HG02798 (cell line): ENCODE data around the gene TELO2.
"Not testable (repeated sequence)": the region's sequence is repeated elsewhere in the genome, so short reads cannot be mapped to it uniquely, and the experiment has no call there.

Source experiments
- ATAC-seq: cut with Tn5 transposase; IDR thresholded peaks from one replicate; pipeline ENCODE4 v1.9.1; 2021; ENCODE audit warnings: mild to moderate bottlenecking; ENCODE audit not compliant: unreplicated experiment, poor library complexity

TELO2 gene

DNA sequence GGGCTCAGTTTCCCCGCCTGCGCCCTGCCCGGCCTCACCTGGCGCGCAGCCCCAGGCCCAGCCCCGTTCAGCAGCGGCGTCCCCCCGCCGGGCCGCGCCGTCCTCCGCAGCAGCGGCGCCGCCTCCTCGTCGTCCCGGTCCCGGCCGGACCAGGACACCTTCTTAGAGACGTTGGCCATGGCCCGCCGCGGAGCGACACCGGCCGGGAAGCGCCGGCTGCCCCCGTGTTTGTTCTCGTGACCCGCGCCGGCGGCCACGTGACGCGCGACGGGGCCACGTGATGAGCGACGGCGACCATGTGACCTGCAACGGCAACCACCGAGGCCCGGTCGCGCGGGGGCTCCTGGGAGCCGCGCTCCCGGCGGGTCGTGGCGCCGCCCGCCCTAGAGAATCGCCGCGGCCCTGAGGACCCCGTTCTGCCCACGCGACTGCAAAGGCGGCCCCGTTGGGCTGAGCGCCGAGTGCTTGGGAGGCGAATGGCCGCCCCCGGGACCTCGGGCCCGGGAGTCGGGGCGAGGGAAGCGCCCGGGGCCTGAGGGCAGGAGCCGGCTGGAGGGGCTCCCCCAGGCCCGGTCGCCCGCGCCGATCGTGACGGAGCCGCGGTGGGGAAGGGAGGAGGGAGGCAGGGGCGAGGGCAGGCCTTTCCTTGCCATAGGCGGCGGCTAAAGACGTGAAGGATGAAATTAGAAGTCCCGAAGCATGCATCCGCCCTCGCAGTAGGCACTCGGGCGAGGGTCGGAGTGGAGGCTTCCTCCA is 18.2 kb upstream of the TELO2 start, which contains the start of gene CLCN7:
TSS of gene CLCN7 (minus strand) at position 233 of the 756 bp plus-strand sequence. CDS start at position 179, 54 bp downstream.
- peak; percentile 87 for ATAC-seq

DNA sequence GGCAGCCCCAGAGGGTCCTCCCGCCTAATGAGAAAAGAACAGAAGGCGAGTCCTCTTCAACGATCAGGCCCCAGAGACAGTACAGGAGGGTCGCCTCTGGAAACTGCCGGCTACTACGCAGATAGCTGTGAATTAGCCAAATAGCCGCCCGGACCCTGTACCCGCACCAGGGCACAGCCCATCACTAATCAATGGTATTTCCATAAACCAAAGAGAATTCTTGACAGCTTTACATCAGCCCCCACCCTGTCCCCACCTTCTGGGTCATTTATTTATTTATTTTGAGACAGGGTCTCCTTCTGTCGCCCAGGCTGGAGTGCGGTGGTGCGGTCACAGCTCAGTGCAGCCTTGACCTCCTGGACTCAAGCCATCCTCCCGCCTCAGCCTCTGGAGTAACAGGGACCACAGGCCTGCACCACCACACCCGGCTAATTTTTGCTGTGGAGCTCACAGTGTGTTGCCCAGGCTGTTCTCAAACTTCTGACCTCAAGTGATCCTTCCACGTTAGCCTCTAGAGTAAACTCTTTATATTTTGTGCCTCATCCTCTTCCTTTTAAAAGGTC is 17.5 kb upstream of the TELO2 start:
- no peak for ATAC-seq

DNA sequence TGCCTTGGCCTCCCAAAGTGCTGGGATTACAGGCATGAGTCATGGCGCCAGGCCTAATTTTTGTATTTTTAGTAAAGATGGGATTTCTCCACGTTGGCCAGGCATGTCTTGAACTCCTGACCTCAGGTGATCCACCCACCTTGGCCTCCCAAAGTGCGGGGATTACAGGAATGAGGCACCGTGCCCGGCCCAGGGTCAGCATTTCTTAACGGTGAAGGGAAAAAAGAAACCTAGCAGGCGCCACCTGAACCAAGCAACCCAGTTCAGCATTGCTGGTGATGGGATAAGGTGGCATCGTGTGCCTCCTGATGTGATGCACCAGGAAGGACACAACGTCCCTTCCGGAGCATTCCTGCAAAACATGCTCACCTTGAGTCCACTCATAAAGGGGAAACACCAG is 16.1 kb upstream of the TELO2 start:
- ATAC-seq: no peak

DNA sequence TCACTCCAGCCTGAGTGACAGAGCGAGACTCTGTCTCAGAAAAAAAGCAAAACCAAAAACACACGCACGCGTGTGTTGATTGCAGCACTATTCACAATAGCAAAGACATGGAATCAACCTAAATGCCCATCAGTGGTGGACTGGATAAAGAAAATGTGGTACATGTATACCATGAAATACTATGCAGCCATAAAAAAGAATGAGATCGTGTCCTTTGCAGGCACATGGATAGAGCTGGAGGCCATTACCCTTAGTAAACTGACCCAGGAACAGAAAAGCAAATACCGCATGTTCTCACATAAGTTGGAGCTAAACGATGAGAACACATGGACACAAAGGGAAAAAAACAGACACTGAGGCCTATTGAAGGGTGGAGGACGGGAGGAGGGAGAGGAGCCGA is 14.2 kb upstream of the TELO2 start:
- ATAC-seq: not testable (repeated sequence)

DNA sequence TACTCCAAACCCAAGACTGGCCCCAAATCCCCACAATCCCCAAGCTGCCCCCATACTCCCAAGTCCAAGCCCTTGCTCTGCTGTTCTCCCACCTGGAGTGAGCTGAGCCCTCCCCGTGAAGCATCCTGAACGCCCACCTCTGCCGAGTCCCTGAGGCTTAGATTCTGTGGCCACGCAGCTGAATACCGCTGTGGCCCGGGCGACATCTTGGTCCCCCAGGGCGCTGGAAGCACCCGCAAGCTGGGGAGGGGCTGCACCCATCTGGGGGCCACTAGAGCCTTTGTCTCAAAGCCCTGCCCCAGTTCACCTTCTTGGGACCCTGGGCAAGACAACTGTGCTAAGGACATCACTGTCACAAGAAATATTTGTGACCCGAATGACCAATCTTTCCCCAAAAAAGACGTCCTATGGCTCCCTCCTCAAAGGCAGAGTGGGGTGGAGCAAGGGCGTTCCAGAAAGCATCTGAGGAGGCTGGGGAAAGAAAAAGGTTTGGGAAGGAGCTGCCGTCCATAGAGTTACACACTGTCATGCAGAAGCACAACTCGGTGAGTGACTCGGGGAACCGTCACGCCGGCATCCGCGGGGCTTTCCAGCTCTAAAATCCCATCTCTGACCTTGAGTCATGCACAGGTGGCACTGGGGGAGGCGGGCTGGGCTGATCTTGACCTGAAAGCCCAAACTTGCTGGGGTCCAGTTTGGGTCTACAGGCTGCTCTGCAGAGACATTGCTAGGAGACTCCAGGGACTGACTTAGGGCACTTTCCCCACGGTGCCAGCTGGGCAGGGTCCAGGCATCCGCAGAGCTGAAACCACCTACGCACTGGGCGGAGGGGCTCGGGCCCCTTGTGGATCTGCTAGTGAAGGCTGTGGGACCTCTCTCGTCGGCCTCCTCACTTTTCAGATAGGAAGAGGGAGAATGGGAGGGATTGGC is 11.0 kb upstream of the TELO2 start:
- ATAC-seq: no peak

DNA sequence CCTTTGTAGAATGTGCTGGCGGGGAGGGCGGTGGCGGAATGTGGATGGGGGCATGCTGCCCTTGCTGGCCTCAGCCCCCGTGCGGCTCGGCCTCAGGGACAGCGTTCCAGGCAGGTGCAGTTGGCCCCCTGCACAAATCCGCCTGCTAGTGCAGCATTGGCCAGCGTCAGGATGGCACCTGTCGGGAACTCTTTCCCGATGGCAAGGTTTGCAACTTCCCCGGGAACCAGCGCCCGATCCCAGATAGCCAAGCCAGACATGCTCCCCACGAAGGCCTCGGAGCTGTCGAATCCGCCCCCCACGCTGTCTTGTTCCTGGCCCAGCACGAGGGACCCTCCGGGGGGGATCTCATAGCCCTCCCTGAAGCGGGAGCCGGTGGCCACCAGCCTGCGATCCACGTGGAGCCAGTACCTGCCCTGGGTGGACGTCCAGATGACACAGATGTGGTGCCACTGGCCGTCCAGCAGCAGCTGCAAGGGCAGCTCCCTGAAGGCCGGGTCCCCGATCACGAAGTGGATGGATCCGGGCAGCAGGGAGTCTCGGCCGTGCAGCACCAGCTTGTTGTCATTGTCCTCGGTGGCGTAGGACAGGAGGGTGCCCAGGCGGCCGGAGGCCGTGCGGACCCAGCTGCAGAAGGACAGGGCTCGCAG is 7.2 kb upstream of the TELO2 start:
- ATAC-seq: no peak

DNA sequence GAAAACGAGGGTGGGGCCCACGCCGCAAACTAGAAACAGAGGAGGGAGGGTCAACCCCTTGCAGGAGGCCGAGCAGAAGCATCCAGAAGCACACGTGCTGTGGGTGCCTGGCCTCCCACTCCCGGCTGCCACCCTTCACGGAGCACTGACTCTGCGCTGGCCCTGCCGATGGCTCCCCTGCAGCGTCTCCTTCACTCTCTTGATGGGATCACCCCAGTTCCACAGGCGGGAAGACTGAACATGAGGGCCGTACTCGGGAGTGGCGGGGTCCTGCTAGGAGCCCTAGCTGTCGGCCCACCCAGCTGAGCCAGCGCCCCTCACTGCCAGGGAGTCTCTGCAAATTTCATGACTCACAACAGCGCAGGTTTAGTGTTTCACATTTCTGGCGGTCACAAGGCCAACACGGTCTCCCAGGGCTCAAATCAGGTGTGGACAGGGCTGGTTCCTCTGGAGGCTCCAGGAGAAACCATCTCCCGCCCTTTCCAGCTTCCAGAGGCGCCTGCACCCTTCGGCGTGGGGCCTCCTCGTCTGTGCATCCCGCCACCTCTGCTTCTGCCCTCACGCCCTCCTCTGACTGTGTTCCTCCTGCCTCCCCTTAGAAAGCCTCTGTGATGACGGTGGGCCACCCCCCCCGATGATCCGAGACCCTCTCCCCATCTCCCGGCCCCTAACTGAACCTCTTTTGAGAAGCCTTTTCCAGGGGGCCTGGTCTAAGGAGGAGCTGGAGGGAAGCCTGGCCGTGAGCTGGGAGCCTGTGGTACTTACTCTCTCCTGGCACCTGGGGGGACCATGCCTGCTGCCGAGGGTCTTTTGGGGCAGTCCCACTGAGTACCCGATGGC is 6.4 kb upstream of the TELO2 start:
- no peak for ATAC-seq

DNA sequence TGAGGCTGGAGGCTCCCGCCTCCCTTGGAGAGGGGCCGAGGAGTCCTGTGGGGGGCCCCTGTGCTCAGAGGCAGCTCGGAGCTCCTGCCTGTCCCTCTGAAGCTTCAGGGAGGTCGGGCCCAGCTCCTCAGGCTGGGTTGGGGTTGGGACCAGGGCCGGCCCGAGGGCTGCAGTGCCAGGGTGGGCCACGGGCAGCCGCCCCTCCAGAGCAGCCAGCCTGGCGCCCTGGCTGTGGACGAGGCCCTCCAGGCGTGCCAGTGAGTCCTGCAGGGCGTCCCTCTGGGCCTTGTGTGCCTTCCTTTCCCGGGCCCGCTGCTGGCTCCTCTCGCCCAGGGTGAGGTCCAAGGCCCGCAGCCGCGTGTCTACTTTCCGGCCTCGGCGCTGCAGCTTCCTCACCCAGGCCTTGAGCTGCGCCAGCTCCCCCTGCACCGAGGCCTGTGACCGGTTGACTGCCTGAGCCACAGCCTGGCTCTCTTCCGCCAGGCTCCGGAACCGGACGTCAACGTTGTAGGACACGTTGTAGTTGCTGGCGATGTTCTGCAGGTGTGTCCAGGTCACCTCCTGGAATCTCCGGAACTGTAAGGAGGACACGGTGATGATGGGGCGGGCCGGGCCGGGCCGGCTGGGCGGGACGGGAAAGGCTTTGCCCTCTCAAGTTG is 5.6 kb upstream of the TELO2 start:
- ATAC-seq: no peak

DNA sequence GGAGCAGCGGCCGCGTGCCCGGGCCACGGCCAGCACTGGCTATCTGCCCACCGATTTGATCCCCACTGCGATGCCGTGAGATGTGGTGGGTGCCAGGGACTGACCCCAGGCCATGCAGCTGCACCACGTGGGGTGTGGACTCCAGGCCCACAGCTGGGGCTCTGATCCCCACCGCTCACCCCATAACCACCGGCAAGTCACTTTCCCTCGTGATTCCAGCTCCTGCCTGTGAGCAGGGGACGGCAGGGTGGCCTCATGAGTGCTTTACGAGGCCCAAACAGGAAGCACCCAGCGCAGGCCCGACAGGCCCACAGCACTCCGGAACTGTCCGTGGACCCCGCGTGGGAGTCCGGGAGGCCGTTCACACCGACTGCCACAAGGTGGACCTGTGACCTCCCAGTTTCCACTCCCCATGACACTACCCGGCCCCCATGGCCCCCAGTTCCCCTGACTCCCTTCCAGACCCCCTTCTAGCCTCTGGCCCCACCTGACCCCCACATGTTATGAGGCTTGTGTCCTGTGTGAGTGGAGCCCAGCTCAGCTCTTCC is 5.0 kb upstream of the TELO2 start:
- ATAC-seq: no peak

DNA sequence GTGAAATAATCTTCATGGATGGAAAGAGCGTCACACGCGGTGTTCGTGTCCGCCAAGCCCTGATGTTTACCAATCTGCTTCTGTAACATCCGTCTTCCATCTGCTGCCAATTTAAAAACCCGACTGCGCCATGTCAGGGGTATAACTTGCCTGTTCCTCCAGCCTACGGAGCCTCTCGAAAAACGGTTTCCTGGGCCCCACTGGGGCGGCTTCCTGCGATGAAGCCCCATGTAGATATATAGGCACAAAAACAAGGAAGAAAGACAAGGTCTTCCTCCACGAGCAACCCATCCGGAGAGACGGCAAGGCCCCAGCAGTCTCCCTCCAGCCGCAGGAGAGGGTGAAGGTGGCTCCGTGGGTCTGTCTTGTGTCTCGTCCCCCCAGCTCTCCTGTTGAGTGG is 4.5 kb upstream of the TELO2 start, which contains the start of gene PTX4:
TSS of gene PTX4 (minus strand) at position 326 of the 400 bp plus-strand sequence. CDS start at position 291, 35 bp downstream.
- ATAC-seq: no peak

DNA sequence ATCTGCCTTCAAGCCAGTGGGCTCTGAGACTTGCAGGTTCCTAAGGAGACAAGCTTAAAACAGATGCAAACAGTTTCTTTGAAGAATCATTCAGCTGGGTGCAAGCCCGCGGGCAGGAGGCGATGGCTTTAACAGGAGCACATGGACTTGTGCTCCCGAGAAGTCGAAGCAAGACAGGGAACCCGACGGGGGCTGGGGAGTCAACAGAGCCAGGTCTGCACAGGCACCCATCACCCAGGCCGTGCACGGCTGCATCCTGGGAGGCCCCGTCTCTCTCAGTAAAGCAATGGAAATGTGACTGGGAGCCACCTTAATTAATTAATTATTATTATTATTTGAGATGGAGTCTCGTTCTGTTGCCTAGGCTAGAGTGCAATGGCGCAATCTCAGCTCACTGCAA is 4.1 kb upstream of the TELO2 start:
- ATAC-seq: no peak

DNA sequence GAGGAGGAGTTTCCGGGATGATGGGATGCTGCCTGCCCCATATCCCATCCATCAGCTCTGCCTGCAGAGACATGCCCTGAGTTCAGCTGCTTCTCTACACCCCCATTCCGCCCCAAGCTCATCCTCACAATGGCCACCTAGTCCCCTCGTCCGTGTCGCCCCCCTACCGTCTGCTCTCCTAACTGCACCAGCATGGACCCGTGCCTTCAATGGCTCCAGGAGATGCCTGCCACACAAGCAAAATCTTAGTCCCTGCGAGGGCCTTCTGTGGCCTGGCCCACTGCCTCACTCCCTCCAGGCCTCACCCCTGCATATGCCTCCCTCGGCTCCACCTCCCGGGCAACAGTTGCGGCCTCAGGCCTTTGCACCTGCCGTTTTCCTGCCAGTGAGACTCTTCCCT is 1.8 kb upstream of the TELO2 start:
- ATAC-seq: no peak

DNA sequence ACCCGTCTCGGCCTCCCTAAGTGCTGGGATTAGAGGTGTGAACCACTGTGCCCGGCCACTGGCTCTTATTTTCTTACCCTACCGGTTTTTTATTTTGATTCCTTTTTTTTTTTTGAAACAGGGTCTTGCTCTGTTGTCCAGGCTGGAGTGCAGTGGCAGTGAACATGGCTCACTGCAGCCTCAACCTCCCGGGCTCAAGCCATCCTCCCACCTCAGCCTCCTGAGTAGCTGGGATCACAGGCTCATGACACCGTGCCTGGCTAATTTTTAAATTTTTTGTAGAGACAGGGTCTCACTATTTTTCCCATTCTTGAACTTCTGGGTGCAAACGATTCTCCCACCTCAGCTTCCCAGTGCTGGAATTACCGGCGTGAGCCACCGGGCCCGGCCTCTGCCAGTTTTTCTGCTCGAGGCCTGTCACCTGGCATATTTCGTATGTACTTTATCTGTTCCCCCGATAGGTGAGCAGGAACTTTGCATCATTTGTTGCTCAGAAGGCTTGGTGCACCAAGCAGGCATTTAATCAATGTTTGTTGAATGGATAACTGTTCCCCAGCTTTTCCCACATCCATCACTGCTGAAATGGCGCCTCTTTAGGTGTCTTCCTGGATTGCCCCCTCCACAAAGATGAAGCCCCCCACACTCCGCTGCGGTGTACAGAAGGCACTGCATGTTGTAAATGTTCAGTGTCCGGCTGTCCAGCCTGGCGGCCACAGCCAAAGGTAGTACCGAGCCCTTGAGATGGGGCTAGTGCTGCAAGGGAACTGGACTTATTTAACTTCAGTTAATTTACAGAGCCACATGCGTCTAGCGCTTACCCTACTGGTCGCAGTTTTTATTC is 858 bp upstream of the TELO2 start:
- ATAC-seq: no peak

DNA sequence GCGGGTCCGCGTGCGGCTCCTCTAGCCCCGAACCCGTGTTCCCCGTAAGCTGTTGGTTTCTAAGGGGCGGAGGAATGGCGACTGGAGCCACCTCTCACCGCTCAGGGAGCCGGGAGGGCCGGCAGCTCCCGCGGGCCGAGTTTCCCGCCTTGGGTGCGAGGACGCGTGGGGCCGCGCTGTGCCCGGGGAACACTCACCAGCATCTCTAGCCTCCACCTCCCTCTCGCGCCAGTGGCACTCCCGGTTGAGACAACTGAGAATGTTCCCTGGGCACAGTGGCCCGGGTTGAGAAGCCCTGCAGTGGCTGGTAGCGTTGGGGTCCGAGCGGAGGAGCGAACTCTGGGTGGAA is 560 bp downstream of the TELO2 start:
- no peak for ATAC-seq

DNA sequence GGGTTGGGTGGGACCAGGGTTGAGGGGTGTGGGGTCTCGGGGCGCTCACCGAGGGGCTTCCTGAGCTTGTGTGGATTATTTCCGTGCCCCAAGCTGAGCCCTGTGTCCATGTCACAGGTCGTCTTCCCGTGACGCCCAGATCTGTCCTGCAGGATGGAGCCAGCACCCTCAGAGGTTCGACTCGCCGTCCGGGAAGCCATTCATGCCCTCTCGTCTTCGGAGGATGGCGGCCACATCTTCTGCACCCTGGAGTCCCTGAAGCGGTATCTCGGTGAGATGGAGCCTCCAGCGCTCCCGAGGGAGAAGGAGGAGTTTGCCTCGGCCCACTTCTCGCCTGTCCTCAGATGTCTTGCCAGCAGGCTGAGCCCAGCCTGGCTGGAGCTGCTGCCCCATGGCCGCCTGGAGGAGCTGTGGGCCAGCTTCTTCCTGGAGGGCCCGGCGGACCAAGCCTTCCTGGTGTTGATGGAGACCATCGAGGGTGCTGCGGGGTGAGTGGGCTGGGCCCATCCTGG is 1.0 kb downstream of the TELO2 start:
- ATAC-seq: no peak

DNA sequence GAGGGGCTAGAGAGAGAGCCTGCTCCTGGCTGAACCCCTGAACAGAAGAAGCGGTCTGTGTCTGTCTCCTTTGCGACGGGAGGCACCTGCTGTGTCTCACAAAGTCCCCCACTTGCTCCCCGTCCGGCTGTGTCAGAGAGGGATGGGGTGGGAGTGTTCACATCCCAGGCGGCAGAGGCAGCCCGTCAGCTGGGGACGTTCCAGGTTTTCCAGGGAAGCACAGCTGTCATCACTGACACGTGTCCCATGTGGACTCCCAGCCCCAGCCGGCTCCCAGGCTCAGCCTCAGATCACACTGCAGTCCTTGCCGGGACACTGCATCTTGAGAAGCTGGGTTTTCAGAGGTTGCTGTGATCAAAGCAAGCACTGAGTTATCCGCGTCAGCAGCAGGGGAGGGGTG is 1.6 kb downstream of the TELO2 start:
- no peak for ATAC-seq

DNA sequence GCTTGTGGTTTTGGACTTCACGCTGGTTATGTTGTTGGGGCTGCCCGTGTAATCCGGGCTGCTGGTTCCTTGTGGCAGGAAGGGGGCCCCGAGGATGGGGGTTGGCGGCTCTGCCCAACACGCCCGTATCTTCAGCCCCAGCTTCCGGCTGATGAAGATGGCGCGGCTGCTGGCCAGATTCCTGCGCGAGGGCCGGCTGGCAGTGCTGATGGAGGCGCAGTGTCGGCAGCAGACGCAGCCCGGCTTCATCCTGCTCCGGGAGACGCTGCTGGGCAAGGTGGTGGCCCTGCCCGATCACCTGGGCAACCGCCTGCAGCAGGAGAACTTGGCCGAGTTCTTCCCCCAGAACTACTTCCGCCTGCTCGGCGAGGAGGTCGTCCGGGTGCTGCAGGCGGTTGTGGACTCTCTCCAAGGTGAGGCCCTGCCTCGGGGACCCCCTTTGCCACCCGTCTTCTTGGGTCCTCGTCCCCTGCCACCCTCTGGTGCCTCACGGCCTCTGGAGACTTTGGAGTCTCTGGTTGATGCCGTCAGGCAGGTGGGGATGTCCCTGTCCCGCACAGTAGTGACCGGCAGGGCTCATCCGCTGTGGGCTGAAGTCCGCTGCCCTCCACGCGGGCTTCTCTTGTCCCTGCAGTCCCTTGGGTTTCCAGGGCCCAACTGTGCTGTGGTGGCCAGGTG is 2.2 kb downstream of the TELO2 start:
- ATAC-seq: no peak
